ENCODE measurements around the gene CEP57L1. TPM values are rescaled to one million over a fixed set of nuclear protein-coding genes. Genes with fewer than 3 reads are reported as not detected.

The CEP57L1 gene
- total and polyA plus RNA-seq, 12 donors, result 8.6 to 29.6 (median 14.2) TPM

DNA sequence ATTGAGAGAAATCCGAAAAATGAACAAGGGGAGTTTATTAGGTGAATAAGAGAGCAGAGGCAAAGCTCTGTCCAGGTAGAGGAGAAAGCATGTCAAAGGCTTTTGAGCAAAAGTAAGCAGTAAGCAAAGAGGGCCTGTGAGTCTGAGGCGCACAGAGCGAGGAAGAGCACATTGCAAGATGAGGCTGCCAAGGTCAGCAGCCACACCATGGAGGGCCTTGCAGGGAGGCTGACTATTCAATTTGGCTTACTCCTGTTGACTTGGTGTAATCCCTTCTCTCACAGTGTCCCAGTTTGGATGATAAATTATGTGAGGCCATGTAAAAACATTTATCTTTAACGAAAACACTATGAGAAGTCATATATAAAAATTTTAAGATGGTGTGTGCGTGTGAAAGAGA is 33.1 kb upstream of the CEP57L1 start:
- H3K4me3 ChIP-seq, result no peak overlapping the region
- DNase-seq, result peak in 2 of 7 donors; percentile 17 to 35
- TF ChIP-seq, protein P1, sequence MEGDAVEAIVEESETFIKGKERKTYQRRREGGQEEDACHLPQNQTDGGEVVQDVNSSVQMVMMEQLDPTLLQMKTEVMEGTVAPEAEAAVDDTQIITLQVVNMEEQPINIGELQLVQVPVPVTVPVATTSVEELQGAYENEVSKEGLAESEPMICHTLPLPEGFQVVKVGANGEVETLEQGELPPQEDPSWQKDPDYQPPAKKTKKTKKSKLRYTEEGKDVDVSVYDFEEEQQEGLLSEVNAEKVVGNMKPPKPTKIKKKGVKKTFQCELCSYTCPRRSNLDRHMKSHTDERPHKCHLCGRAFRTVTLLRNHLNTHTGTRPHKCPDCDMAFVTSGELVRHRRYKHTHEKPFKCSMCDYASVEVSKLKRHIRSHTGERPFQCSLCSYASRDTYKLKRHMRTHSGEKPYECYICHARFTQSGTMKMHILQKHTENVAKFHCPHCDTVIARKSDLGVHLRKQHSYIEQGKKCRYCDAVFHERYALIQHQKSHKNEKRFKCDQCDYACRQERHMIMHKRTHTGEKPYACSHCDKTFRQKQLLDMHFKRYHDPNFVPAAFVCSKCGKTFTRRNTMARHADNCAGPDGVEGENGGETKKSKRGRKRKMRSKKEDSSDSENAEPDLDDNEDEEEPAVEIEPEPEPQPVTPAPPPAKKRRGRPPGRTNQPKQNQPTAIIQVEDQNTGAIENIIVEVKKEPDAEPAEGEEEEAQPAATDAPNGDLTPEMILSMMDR (IDR thresholded peaks at IDR 0.05), result no peak
- no peak for TF ChIP-seq POLR2A (IDR thresholded peaks at IDR 0.05)
- intact Hi-C loops (cut with DNase I), result loop anchor here in 1 of 2 donors (10.0 kb wide), 2 partner anchors 57 to 167 kb away; no protein-coding TSS in a partner anchor
- peaks cover 29 to 39% of the 10 kb centered on the region in 2 donors for H3K4me1 ChIP-seq (replicated peaks in 1 of 2)
- WGBS, 4 donors, result 64 to 80% (median 73%) methylated on average over 5 of the region's 5 CpGs
- no peaks in the 10 kb centered on the region for H3K36me3 ChIP-seq (replicated peaks in 1 of 2)
- H3K27ac ChIP-seq, result no peak overlapping the region
- H3K9me3 ChIP-seq (replicated peaks in 1 of 3), result no peaks in the 10 kb centered on the region
- H3K27me3 ChIP-seq, result no peaks in the 10 kb centered on the region

DNA sequence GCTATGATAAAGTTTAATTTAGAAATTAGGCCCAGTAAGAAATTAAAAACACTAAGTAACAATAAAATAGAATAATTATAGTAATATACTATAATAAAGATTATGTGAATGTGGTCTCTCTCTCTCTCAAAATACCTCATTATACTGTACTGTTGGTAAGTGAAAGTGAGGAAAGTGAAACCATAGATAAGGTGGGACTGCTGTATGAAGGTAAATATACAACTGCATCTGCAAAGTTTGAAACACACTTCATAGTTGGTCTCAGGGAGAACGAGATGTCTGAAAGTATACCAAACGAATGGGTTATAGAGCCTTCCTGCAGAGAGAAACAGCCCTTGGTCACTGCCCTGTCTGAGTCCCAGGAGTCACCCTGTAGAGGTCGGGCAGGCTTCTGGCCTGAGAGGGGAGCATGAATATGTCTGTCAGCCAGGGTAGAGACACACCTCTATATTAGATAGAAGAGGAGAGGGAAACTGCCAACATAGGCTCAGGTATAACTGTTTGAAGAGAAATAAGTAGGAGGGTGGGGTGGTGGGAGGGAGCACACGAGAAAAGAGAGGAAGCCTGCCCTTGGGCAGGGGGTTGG is 32.4 kb upstream of the CEP57L1 start:
- no peaks in the 10 kb centered on the region for H3K9me3 ChIP-seq (replicated peaks in 1 of 3)
- no peak for TF ChIP-seq POLR2A (IDR thresholded peaks at IDR 0.05)
- TF ChIP-seq, protein P1 (IDR thresholded peaks at IDR 0.05), result no peak
- H3K36me3 ChIP-seq (replicated peaks in 1 of 2), result no peaks in the 10 kb centered on the region
- no peak overlapping the region for H3K27ac ChIP-seq
- H3K4me3 ChIP-seq, result no peak overlapping the region
- DNase-seq, result no peak
- 90 to 94% (median 93%) methylated on average over 4 of the region's 4 CpGs for WGBS, 4 donors
- H3K27me3 ChIP-seq, result no peaks in the 10 kb centered on the region
- intact Hi-C loops (cut with DNase I), result loop anchor here in 1 of 2 donors (10.0 kb wide), 2 partner anchors 58 to 168 kb away; no protein-coding TSS in a partner anchor
- H3K4me1 ChIP-seq (replicated peaks in 1 of 2), result peaks cover 29 to 39% of the 10 kb centered on the region in 2 donors

DNA sequence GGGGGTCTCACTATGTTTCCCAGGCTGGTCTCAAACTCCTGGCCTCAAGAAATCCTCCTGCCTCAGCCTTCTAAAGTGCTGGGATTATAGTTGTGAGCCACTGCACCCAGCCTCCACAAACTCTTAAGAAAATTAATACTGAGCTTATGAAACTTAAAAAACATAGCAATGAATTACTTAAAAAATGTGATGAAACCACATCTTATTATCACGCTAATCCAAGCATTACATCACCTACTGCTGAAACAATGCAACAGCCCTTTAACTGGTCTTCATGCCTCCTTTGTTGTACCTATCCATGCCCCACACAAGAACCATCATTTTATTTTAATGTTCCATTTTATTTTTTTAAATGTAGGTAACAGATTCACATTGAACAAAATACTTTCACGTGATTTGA is 25.6 kb upstream of the CEP57L1 start:
- no peak overlapping the region for H3K27ac ChIP-seq
- H3K27me3 ChIP-seq, result no peaks in the 10 kb centered on the region
- intact Hi-C loops (cut with DNase I), result loop anchor here (5.0 to 10.0 kb wide), 4 partner anchors 65 to 525 kb away; no protein-coding TSS in a partner anchor
- 88 to 94% (median 91%) methylated on average over 2 of the region's 2 CpGs for WGBS, 4 donors
- H3K4me1 ChIP-seq (replicated peaks in 1 of 2), result peaks cover 0 to 26% of the 10 kb centered on the region in 2 donors
- DNase-seq, result no peak
- no peak overlapping the region for H3K4me3 ChIP-seq
- H3K9me3 ChIP-seq (replicated peaks in 1 of 3), result no peaks in the 10 kb centered on the region
- TF ChIP-seq POLR2A (IDR thresholded peaks at IDR 0.05), result no peak
- TF ChIP-seq, protein P1 (IDR thresholded peaks at IDR 0.05), result no peak
- no peaks in the 10 kb centered on the region for H3K36me3 ChIP-seq (replicated peaks in 1 of 2)

DNA sequence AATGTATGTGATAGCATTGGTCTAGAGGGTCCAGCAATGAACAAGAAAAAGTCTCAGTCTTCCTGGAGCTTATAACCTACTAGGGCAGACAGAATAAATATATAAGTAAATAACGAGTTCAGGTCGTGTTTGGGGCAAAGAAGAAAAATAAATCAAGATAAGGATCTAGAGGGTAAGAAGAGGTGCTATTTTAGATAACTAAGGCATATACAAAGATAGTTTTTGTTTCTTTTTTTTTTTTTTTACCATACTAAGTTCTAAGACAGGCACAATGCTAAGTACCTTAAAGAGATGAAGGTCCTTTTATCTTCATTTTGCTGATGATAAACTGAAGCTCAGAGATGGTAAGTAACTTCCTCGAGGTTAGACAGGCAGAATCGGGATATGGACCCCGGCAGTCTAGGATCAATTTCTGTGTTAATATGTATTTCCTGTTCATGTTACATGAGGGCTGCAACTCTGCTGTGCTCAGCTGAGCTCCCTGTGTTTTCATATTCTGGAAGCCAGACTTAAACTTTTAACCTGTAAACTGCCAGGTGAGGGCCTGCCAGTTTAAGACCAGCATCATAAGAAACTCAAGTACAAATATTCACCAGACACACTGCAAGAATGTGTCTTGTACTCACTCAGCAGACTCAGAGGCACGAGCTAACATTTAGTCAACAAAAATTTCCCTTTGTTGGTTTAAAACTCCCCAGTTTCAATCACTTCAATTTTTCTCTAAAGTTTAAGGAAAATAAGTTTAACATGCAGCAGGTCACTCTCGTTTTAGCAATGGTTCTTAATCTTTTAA is 24.0 kb upstream of the CEP57L1 start:
- Histone ChIP-seq H3K9me3 (replicated peaks in 1 of 3) (no peaks in the 10 kb centered on the region), H3K4me3 (no peak overlapping the region), H3K27me3 (no peaks in the 10 kb centered on the region), H3K36me3 (replicated peaks in 1 of 2) (no peaks in the 10 kb centered on the region), H3K27ac (peak overlapping the region in 1 of 5 donors; percentile 2), H3K4me1 (replicated peaks in 1 of 2) (peaks cover 0 to 30% of the 10 kb centered on the region in 2 donors)
- intact Hi-C loops (cut with DNase I), result loop anchor here (5.0 to 10.0 kb wide), 4 partner anchors 67 to 527 kb away; no protein-coding TSS in a partner anchor
- TF ChIP-seq, protein P1 (IDR thresholded peaks at IDR 0.05), result no peak
- TF ChIP-seq POLR2A (IDR thresholded peaks at IDR 0.05), result no peak
- no peak for DNase-seq
- WGBS, 4 donors, result 40 to 45% (median 41%) methylated on average over 7 of the region's 7 CpGs

Data from adrenal gland (tissue), 12 donors.